Activated CD8-positive, alpha-beta memory T cell treated with anti-CD3 and anti-CD28 coated beads, Interleukin-2, amount 50 U/mL, for 24 hours (primary cell): Measurements from ENCODE around the gene POU2F1.

Source experiments
- DNase-seq: peaks from one replicate; pipeline ENCODE4 v3.0.0-alpha.2; 2020; ENCODE audit errors: extremely low read depth

The POU2F1 gene

GRCh38 chr1:167365360-167365759 is 144.7 kb downstream of the POU2F1 start:
- no peak for DNase-seq

DNA sequence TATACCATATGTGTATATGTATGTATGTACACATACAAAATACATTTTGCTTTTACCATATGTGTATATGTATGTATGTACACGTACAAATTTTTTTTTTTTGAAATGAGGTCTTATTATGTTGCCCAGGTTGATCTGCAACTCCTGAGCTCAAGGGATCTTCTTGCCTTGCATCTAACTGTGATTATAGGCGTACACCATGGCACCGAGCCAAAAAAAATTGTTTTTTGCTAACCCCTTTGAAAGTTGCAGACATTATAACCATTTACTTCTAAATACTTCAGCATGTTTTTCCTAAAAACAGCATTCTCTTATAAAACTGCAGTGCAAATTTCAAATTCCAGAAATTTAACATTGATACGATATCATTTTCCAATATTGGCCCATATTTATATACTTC is 147.0 kb downstream of the POU2F1 start:
- no peak for DNase-seq

DNA sequence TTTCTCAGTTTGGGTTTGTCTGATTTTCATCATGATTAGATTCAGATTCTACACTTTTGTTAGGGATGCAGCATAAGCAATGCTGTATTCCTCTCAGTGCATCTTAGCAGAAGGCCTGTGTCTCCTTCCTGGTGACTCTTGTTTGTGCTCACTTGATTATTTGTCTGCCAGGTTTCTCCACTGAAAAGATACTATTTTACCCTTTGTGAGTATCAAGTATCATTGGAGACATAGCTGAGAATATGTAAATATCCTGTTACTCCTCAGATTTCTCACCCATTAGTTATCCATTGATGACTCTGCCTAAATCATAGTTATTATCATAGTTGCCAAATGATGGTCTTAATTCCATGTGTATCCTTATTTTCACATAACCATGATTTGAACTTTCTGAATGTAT is 148.5 kb downstream of the POU2F1 start:
- DNase-seq = no peak

DNA sequence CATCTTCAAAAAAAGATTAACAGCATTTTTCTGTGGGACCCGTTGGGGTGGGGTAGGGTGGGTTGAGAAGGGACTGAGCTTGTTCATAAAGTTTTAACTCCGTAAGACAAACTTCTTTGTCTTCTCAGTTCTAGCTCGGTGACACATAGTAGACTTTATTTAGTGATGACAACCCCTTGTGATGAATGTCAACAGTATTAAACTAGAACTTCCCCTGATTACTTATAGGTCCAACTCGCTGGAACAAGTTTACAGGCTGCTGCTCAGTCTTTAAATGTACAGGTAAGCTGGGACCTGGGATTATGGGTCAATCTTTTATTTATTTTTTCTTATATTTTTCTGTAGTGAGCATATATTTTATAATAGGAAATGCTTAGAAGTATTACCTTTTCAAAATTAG is 149.2 kb downstream of the POU2F1 start:
- no peak for DNase-seq

DNA sequence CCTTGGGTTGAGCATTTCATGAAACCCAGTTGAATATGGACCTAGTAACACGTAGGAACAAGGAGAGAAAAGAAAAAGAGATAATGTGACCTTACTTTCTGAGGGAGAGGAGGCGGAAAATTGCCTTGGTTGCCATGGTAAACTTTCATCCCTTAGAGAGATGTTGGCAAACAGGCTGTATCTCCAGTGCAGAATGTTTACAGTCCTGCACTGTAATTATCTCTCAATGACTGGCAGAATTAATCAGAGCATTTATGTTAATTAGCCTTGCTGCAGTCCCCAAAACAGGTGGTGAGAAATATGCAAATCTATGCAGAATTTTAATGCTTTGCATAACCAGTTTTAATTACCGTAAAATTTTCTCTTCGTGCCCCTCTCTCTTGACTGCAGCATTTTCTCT is 150.3 kb downstream of the POU2F1 start:
- no peak for DNase-seq

GRCh38 chr1:167373398-167373797 is 152.7 kb downstream of the POU2F1 start:
- DNase-seq = no peak

DNA sequence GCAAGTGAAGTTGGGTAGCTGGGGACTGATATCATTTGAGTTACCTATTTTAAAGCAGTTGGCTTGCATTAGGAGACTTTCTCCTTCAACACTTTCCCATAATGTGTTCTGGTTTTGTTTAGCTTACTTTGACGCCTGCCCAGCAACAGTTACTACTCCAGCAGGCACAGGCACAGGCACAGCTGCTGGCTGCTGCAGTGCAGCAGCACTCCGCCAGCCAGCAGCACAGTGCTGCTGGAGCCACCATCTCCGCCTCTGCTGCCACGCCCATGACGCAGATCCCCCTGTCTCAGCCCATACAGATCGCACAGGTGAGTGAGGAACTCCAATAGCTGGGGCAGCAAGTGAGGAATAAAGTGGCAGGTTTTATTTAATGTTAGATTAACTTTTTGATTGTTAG is 153.3 kb downstream of the POU2F1 start:
- DNase-seq = no peak

DNA sequence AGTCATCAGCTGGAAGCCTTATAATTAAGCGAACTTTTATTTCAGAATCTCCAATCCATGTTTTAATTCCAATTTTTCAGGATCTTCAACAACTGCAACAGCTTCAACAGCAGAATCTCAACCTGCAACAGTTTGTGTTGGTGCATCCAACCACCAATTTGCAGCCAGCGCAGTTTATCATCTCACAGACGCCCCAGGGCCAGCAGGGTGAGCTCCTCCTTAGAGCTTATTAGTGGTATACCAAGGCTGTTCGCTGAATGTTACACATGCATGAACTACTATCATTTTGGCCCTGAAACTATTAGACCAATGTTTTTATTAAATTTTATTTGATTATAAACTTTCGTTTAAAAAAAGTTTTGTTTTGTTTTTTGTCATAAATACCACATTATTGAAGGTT is 155.3 kb downstream of the POU2F1 start:
- no peak for DNase-seq

- DNase-seq = no peak
Observed at GRCh38 chr1:167387251-167387910, 166.7 kb downstream of the POU2F1 start.

- DNase-seq = no peak
Observed at GRCh38 chr1:167388976-167389375, 168.3 kb downstream of the POU2F1 start.

GRCh38 chr1:167392200-167392696 is 171.6 kb downstream of the POU2F1 start:
- no peak for DNase-seq

DNA sequence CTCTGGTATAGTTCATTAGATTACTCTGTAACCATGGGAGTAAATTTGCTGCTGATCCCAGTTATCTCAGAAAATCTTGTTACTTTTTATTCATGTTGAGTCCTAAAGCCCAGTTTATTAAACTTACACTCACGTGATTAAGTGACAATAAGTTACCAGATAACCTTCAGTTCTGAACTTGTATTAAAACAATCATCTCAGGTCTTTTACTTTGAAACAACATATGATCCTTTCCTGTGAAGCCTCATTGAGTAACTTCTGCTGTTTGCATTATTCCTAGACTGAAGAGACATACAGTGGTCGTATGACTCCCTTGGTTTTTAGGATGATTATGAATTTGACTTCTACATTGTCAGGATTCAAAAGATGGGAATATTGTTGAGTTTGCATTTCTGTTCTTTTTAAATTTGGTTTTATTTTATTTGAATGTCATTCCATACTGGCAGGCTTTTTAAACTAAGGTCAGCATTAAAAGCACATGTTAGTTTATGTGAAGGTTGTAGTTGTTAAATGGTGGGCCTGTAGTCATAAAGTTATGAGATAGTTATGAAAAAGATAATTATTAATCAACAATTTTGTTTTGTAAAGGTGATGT is 179.8 kb downstream of the POU2F1 start:
- DNase-seq = no peak

DNA sequence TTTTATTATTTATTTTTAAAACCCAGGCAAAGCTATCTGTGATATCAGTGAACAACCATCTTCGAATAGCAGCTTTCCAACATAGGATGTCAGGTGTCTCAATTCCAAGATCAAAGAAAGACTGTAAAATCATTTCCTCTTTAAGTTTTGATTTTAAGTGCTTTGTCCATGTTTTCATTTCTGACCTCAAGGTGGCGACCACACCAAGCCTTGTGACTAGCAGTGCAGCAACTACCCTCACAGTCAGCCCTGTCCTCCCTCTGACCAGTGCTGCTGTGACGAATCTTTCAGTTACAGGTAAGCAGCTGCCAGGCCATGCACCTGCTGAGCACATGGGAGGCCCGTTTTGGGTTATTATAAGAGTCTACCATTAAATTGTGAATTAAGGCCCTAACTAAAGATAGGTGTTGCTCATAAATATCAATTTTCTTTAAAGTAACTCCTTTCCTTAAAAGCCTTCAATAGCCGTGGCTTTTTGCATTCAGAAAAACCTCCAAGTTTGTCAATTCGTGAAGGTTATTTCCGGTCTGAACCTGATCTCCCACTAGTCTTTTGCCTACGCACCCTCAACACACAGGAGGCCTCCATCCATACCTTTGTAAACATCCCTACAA is 180.7 kb downstream of the POU2F1 start:
- DNase-seq = no peak

- no peak for DNase-seq
Observed at GRCh38 chr1:167404161-167404888, 183.6 kb downstream of the POU2F1 start.

DNA sequence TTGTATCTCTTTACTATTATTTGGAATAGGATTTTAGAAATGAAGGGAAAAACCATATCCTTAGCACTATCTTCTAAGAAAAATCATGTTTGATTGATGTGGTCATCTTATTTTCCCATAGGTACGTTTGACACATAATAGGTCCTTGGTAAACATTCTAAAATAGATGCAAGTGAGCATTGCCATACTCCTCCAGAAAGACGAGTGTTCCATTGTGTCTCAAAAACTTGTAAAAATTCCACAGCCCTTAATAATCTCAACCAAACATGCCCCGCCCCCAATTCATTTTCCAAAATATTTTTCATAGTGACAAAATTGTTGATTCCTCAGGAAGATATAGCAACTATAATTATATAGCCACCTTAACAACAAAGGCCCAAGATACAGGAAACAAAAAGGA is 184.2 kb downstream of the POU2F1 start:
- no peak for DNase-seq

GRCh38 chr1:167408355-167408754 is 187.7 kb downstream of the POU2F1 start:
- no peak for DNase-seq

DNA sequence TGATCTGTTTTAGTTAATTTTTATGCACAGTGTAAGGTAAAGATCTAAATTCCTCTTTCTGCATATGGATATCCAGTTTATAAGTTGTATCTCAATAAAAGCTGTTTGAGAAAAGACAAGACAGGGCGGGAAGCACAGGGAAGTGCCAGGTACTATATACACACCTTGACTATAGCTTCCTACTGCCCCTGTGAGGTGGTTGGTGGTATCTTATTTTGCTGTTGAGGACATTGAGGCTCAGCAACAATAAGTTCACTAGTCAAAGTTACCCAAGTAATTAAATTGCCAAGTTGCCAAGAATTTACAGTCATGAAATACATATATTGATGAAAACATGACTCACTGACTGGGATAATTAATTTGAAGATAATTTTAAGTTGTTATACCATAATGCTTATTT is 188.5 kb downstream of the POU2F1 start:
- no peak for DNase-seq

GRCh38 chr1:167412072-167412471 is 191.4 kb downstream of the POU2F1 start:
- DNase-seq = no peak

- no peak for DNase-seq
Observed at GRCh38 chr1:167412920-167413319, 192.2 kb downstream of the POU2F1 start.

GRCh38 chr1:167413328-167413727 is 192.6 kb downstream of the POU2F1 start:
- DNase-seq = no peak

GRCh38 chr1:167416506-167416905 is 195.8 kb downstream of the POU2F1 start:
- no peak for DNase-seq

GRCh38 chr1:167418391-167418790 is 197.7 kb downstream of the POU2F1 start:
- DNase-seq = no peak

- DNase-seq = no peak
Observed at GRCh38 chr1:167419245-167419644, 198.6 kb downstream of the POU2F1 start.
